SKM-1 (cell line): Measurements from ENCODE around the gene UBTD2.
"Not testable (repeated sequence)": the region's sequence is repeated elsewhere in the genome, so short reads cannot be mapped to it uniquely, and the experiment has no call there.

Source experiments
- DNase-seq: peaks from one replicate; lab custom pipeline; 2025; ENCODE audit not compliant: unreplicated experiment; lab: John Stamatoyannopoulos, UW

UBTD2 gene

DNA sequence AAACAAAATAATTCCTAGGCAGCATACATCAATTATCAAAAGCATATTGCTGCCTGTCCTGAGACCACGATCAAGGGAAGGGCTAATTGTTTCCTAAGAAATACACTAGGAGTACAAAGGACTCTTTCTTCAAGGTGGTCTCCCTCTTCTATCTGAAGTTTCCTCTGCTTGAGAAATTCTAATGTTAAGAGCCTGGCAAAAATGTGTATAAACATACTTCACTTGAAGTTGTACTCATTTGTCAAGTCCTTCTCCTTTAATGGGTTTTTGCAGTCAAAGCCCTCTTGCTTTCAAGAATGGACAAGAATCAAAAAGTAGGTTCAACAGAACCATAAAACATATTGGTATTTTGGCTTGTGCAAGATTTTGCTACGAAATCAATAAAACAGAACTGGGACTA is 31.1 kb downstream of the UBTD2 start:
- DNase-seq = no peak

DNA sequence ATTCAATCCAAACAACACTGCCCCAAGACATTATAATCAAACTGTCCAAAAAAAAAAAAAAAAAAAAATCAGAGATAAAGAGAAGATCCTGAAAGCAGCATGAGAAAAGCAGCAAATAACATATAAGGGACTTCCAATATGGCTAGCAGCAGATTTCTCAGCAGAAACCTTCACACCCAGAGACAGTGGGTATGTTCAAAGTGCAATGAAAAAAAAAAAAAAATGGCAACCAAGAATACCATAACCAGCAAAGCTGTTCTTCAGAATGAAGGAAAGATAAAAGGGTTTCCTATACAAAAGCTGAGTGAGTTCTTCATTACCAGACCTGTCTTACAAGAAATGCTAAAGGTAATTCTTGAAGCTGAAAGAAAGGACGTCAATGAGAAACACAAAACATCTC is 32.1 kb downstream of the UBTD2 start:
- no peak for DNase-seq

DNA sequence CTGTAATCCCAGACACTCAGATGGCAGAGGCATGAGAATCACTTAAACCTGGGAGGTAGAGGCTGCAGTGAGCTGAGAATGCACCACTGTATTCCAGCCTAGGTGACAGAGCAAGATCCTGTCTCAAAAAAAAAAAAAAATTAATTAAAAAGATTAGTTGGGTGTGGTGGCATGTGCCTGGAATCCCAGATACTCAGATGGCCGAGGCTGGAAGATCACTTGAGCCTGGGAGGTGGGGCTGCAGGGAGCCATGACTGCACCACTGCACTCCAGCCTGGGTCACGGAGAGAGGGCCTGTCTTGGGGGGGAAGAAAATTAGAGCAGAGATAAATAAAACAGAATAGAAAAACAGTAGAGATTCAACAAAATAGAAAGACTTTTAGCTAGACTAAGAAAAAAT is 34.9 kb downstream of the UBTD2 start:
- no peak for DNase-seq

DNA sequence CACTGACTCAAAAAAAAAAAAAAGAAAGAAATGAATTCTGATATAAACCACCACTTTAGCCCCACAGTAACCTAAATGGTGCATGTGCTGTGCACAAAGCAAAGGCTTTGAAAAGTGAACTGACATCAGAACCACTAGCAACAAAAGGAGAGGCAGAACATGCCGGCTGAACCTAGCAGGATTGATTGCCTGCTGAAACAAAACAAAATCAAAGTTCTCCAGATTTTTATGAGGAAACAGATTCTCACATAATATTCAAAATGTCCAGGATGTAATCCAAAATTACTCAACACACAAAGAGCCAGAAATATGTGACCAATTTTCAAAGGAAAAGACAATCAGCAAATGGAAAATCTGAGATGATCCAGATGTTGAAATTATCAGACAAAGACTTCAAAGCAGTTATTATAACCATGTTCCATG is 37.9 kb downstream of the UBTD2 start:
- no peak for DNase-seq

DNA sequence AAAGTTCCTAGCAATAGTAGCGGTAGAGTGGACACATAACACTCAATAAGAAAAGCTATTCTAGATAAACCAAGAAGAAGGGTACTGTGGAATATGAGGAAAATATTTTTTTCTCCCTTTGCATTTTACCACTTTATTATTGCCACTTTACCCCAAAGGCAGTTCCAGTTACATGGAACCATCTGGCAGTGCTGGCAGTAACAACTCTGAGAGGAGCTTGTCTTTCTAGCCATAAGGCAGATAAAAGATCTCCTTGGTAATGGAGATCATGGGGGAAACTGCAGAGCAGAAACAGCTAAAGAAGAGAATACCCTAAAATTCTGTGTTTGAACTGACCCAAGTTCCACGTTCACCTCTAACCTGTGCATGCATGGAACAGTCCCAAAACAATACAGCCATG is 38.5 kb downstream of the UBTD2 start:
- no peak for DNase-seq

DNA sequence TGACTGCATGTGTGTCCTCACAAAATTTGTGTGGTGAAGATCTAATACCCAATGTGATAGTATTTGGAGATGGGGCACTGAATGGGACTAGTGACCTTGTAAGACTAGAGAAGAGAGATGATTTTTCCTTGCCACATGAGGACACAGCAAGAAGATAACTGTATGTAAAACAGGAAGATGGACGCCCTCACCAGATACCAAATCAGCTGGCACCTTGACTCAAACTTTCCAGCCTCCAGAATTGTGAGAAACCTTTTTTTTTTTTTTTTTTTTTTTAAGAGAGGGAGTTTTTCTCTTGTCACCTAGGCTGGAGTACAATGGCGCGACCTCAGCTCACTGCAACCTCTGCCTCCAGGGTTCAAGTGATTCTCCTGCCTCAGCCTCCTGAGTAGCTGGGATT is 40.3 kb downstream of the UBTD2 start:
- DNase-seq = no peak

DNA sequence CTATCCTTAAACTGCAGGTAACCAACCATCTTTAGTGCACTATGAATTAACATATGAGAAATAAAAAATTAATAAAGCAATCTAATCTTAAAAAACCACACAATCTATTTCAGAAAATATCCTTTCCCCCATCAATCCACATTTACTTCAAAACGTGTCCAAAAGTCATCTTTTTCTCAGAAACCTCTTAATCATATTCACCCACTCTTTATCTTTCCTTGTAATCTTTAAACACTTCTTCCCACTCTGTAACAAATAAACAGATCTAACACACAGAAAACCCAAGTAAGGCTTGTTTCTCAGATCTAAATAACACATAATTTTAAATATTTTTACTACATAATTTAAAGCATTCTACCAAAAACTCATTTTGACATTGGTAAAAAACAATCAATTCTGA is 45.2 kb downstream of the UBTD2 start:
- no peak for DNase-seq

DNA sequence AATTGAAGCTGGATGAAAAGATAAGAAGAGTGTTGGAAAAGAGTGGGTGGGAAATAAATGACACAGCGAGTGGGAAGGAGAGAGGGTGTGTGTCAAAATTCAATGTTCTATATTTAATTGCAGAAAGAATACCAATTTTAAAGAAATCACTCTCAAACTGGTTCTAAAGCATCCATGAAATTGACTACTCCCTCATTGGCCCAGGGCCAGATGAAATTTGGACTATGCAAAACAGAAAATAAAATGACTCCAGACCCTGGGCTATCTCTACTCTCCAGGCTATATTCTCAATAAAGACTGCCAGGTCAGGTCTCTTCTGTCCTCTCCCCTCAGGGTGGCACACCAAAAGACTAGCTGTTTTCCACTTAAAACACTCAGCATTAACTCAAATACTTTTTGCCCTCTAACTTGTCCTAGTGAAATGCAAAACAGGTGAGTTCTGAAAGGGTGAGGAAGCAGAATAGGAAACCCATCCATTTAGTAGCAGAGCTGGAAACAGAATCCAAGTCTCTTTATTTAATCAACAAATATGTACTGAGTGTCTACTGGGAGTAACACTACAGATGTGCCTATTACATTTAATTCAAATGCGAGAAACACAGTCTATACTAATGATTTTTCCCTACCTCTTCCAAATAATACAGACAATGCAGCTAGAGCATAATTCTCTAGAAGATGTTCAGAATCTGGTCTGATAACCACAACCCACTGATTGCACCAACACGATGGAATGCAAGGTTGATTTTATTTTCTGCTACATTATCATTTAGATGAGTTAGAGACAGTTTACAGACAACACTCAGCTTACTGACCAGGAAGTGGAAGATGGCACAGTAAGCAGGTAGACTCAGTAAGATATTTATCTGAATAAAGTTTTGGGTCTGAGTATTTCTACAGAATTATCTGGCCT is 47.5 kb downstream of the UBTD2 start:
- no peak for DNase-seq

DNA sequence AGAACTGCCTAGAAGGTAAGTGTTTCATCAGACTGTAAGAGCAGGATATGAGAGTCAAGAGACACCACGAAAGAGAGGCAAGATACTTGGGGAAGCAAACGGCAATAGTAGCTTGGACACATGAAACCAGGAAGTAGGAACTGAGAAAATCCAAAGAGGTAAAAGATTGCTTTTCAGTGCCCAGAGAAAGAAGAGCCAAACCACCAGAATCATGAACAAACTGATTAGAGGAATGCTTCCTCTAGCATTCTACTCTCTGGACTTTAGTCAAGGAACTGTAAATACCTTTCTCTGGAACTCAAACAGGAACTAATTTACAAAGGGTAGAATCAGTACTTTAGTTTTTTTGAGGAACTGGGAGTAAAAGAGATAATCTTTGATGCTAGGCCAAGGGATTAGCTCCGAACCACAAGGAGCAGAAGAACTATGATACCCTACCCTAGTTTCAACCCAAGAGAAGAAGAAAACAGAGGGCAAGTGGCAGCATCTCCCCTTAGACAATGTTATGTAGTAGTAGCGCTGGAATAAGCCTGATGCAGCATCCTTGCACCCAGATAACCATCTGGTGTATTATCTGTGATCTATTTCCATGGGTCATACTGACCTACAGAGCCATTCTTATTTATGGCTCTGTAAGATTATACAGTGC is 48.3 kb downstream of the UBTD2 start:
- DNase-seq = peak; percentile 49

DNA sequence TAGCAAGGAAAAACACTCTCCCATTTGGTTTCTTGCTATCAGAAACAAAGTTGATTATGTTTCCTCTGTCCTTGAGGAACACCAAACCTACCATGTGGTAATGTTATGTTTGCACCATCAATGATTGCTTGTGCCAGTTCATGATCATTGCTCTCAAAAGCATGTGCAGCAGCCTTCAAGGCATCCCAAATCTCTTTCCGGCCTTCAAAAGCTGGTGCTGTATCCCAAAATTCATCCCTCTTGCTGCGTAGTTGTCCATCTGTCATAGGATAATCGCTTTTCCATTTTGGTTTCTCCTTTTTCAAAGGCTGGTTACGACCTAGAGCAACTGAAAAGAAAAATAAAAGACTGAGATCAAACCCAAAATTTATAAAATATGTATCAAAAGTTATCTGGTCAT is 49.5 kb downstream of the UBTD2 start:
- DNase-seq = no peak

DNA sequence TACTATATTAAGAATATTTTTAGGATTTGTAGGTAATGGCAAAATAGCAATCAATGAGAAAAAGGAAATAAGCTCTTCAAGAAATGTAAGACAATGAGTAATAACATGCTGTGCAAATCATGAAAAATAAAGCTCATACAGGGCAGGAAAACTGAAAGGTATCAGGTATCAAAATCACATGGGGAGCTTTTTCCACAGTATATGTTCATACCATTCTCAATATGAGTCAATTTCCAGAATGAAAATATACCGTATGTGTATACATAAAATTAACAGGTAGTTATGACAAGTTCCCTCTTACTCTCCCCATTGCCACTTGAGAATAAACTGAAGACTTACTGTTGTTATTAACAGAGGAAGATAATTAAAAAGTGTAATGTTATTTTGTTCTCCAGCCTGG is 53.7 kb downstream of the UBTD2 start:
- DNase-seq = no peak

DNA sequence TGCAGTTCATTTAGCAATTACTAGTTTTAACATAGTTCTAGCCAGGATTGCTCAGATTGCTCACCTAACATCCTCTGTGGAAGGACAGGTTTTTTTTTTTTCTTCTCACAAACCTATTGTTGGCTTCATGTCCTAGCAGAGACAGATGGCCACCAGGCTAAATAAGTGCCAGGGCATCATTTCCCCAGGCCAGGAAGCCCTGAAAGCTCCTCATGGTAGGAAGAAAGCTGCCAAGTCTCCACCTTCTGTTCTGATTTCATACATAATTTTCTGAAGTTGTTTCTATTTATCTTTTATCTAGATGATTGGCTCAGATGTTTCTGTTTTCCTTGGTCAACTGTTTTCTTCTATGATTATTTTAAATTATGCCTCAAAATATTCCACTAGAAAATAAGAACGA is 58.6 kb downstream of the UBTD2 start:
- no peak for DNase-seq

DNA sequence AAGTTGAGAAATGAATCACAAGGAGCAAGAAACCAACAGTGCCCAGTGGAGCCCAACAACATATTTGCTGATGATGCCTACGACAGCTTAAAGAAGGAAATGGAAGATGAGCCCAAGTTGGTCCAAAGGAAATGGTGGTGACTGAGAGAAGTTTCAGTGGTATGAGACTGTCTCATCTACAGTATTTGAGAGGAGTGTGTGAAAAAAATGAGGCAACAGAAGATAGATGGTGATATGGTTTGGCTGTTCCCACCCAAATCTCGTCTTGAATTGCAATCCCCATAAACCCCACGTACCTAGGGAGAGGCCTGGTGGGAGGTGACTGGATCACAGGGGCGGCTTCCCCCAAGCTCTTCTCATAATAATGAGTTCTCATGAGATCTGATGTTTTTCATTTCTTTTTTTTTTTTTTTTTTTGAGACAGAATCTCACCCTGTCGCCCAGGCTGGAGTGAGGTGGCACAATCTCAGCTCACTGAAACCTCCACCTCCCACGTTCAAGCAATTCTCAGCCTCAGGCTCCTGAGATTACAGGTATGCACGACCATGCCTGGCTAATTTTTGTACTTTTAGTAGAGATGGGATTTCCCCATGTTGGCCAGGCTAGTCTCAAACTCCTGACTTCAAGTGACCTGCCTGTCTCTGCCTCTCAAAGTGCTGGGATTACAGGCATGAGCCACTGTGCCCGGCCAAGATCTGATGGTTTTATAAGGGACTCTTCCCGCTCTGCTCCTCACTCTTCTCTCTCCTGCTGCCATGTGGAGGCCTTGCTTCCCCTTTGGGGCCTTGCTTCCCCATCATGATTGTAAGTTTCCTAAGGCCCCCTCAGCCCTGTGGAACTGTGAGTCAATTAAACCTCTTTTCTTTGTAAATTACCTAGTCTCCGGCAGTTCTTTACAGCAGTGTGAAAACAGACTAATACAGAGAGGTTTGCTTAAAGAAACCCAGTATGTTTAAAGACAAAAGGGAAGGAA is 59.4 kb downstream of the UBTD2 start:
- DNase-seq = no peak

DNA sequence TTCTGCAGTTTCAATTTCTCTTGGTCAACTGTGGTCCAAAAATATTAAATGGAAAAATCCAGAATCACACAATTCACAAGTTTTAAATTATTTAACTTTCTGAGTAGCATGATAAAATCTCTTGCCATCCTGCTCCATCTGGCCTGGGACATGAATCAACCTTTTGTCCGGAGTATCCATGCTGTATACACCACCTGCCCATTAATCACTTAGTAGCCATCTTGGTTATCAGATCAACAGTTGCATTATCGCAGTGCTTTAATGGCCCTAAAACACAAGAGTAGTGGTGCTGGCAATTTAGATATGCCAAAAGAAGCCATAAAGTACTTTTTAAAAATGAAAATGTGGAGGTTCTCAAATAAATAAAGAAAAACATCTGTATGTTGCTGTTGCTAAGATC is 64.3 kb downstream of the UBTD2 start:
- no peak for DNase-seq

DNA sequence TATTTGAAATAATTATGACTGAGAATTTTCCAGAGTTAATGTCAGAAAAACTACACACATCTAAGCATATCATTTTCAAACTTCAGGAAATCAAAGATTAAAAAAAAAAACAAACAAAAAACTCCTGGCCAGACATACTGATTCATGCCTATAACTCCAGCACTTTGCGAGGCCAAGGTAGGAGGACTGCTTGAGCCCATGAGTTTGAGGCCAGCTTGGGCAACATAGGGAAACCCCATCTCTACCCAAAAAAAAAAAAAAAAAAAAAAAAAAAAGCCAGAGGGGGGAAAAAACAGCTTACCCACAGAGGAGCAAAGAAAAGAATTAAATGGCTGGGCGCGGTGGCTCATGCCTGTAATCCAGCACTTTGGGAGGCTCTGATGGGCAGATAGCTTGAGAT is 67.2 kb downstream of the UBTD2 start:
- no peak for DNase-seq

DNA sequence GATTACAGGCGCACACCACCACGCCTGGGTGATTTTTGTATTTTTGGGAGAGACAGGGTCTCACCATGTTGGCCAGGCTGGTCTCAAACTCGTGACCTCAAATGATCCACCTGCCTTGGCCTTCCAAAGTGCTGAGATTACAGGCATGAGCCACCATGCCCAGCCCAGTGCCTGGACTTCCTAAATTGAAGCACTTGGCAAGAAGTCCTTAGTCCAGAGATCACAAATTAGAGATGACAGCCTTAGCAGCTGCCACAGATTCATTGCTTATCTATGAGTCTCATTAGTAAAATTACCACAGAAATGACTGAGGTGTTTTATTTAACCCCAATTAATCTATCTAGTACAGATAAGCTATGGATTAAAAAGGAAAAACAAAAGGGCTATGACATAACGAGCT is 70.4 kb downstream of the UBTD2 start:
- no peak for DNase-seq

DNA sequence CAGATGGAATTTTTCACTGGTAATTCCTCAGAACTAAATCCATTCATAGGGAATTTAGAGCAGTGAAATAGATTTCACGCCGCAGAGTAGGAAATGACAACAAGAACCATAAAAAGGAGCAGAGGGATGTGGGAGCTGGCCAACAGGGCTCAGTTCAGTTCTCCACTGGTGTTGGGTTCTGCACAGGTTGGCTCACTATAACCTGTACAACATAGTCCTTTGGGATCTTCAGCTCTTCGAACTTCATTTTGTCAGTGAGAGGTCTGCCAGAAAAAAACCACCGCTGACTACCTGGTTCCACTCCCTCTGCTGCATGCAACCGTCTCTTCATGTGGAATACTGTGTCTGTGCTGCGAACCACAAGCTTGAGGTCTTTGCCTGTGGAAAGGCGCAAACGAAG is 71.9 kb downstream of the UBTD2 start:
- no peak for DNase-seq

DNA sequence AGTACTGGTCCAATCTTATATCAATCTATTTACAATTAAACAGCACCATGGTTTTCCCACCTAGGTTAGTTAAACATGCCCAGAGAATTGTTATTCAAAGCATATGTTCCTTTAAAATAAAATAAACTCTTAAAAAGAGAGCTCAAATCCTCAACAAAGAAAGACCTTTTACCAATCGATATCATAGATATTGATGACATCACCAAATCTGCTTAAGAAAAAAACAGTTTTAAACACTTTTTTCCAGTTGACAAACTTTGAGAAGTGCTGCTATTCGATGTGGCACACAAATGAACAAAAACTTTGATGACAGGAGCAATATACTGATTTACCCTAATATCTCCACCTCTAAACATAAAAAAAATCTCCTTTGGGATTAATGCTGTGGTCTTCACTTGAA is 73.8 kb downstream of the UBTD2 start:
- DNase-seq = no peak

DNA sequence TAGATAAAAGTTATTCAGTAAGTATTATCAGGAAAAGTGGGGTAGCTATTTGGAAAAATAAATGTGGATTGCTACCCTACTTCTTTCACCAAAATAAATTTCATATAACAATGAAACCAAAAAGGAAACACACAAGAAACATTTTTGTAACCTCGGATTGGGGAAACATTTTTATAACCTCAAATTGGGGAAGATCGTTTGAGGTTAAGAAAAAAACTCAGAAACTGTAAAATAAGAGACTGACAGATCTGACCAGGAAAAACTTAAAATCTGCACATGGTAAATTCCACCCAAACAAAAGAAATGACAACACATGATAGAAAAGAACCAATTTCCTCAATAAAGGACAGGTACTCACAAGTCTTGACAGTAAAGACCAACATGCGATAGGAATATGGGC is 76.1 kb downstream of the UBTD2 start:
- no peak for DNase-seq

DNA sequence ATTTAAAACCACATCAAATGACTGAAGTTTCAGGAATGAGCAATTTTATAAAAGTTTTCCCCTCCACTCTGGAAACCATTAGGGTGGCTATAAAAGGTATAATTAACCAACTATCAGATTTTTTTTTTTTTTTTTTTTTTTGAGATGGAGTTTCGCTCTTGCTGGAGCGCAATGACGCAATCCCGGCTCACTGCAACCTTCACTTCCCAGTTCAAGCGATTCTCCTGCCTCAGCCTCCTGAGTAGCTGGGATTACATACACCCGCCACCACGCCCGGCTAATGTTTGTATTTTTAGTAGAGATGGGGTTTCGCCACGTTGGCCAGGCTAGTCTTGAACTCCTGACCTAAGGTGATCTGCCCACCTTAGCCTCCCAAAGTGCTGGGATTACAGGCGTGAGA is 77.6 kb downstream of the UBTD2 start:
- DNase-seq = not testable (repeated sequence)

DNA sequence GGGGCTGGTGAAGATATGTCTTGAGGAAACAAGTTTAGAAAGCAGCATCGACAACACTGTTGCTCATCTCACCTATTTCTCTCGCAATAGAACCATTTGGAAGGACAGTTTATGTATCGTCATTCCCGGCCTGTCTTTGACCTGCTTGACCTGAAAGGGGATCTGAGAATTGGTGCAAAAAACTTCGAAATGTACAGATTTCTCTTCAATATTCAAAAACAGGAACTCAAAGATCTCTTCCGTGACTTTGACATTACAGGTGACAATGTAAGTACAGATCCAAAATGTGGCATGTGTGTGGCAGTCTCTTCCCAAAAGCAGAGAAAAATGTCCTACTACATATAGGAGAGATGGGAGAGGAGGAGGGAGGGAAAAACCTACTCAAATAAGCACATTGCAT is 83.1 kb downstream of the UBTD2 start:
- no peak for DNase-seq

DNA sequence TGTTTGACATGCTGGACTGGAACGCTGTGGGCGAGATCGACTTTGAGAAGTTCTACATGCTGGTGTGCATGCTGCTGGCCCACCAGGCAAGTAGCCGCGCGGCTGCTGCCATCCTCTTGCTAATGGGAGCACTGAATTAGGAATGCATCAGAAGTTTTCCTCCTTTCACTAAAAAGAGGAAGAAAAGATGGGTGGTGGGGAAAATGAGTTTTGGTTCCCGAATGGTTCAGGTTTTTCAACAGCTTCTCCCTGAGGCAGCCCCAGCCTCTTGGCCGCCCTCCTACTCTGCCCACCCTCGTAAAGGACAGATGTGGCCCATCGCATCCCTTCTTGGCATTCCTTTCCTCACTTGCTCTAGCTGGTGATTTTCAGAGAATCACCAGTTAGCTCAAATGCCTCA is 84.1 kb downstream of the UBTD2 start:
- DNase-seq = no peak
